B cell (primary cell): ENCODE results near the gene HELT. TPM values are rescaled to one million over a fixed set of nuclear protein-coding genes. Genes with fewer than 3 reads are reported as not detected.

Source experiments
- ATAC-seq: fragments of 200-7000 bp; cut with Tn5 transposase; one replicate; pipeline ENCODE4 v1.10.0; 2021; ENCODE audit warnings: low read depth, mild to moderate bottlenecking, moderate number of reproducible peaks, moderate library complexity
- CTCF ChIA-PET: fragments of 350-600 bp; sonication (Branson Sonifier 250); formaldehyde crosslinking; loops from one replicate; lab custom pipeline; 2021; ENCODE audit warnings: antibody characterized with exemption, inconsistent platforms; lab: Charles Lee
- POLR2A ChIA-PET: fragments of 350-600 bp; sonication (Branson Sonifier 250); formaldehyde crosslinking; loops from one replicate; lab custom pipeline; 2021; ENCODE audit warnings: antibody characterized with exemption; lab: Charles Lee
- DNase-seq: peaks from one replicate; pipeline ENCODE4 v3.0.0; 2013
- H2AFZ ChIP-seq: 2 replicates; pipeline ENCODE4 v1.6.1; 2012; ENCODE audit warnings: mild to moderate bottlenecking, low read depth, low read length; ENCODE audit not compliant: insufficient read depth, poor library complexity, severe bottlenecking
- H3K27ac ChIP-seq, 2 donors: 1 replicate in 1 of 2; 2 replicates in 1 of 2; pipeline ENCODE4 v1.5.1; 2012 to 2013; ENCODE audit warnings: low read length in 2 of 2, mild to moderate bottlenecking in 2 of 2, moderate library complexity in 1 of 2
- H3K27me3 ChIP-seq, 4 experiments: fragments of 200-600 bp in 1 of 4; sonication (generic) in 1 of 4; replicated peaks in 1 of 4; 1 replicate in 2 of 4; 2 replicates in 2 of 4; pipeline versions ENCODE4 v1.6.1 to v1.7.0; 2013 to 2016; ENCODE audit warnings: low read length in 3 of 4, mild to moderate bottlenecking in 2 of 4, mixed read lengths in 1 of 4, moderate library complexity in 1 of 4; ENCODE audit not compliant: insufficient read depth in 4 of 4, control insufficient read depth in 3 of 4; ENCODE audit errors: control extremely low read depth in 1 of 4
- H3K36me3 ChIP-seq, 2 experiments: replicated peaks in 1 of 2; 1 replicate in 1 of 2; 2 replicates in 1 of 2; pipeline versions ENCODE4 v1.6.1 to v1.7.1; 2013; ENCODE audit warnings: low read length in 1 of 2; ENCODE audit not compliant: insufficient read depth in 2 of 2, control insufficient read depth in 1 of 2; ENCODE audit errors: control extremely low read depth in 1 of 2, extremely low read depth in 1 of 2
- H3K4me1 ChIP-seq, 2 donors: fragments of 200-600 bp in 1 of 2; sonication (generic) in 1 of 2; 1 replicate in 1 of 2; 2 replicates in 1 of 2; pipeline versions ENCODE4 v1.5.1 to v1.6.1; 2013 to 2017; ENCODE audit warnings: low read length in 2 of 2; ENCODE audit not compliant: control insufficient read depth in 2 of 2, insufficient read depth in 2 of 2
- H3K4me2 ChIP-seq: replicated peaks from 2 replicates; pipeline ENCODE3; 2012; ENCODE audit warnings: mild to moderate bottlenecking, low read depth, low read length; ENCODE audit not compliant: poor library complexity, severe bottlenecking
- H3K4me3 ChIP-seq, 5 experiments: fragments of 200-600 bp in 1 of 5; sonication (generic) in 1 of 5; 1 replicate in 3 of 5; 2 replicates in 2 of 5; pipeline versions ENCODE4 v1.5.1 to v1.7.0; 2011 to 2016; ENCODE audit warnings: low read length in 4 of 5, mild to moderate bottlenecking in 4 of 5, low read depth in 2 of 5, control low read depth in 1 of 5, moderate library complexity in 1 of 5; ENCODE audit not compliant: insufficient read depth in 1 of 5; ENCODE audit errors: control extremely low read depth in 1 of 5, extremely low read depth in 1 of 5
- H3K79me2 ChIP-seq: fragments of 200-600 bp; sonication (generic); one replicate; pipeline ENCODE4 v1.6.0; 2016; ENCODE audit warnings: low read length; ENCODE audit not compliant: control insufficient read depth, insufficient read depth
- H3K9ac ChIP-seq: fragments of 200-600 bp; sonication (generic); 2 replicates; pipeline ENCODE4 v1.6.1; 2017; ENCODE audit warnings: mild to moderate bottlenecking, low read length, moderate library complexity
- H3K9me3 ChIP-seq, 3 donors: one replicate each; pipeline versions ENCODE4 v1.6.1 to v1.7.1; 2013; ENCODE audit warnings: low read length in 2 of 3; ENCODE audit not compliant: control insufficient read depth in 2 of 3, insufficient read depth in 1 of 3; ENCODE audit errors: control extremely low read depth in 1 of 3
- H4K20me1 ChIP-seq: 2 replicates; pipeline ENCODE4 v1.6.0; 2012; ENCODE audit warnings: mild to moderate bottlenecking, low read length; ENCODE audit not compliant: insufficient read depth, control insufficient read depth, poor library complexity, severe bottlenecking
- H3K27ac Mint-ChIP-seq: one replicate; pipeline ENCODE4 v1.8.0; 2021; ENCODE audit warnings: mixed read lengths
- H3K27me3 Mint-ChIP-seq: one replicate; pipeline ENCODE4 v1.8.0; 2021; ENCODE audit warnings: mixed read lengths
- H3K4me1 Mint-ChIP-seq: one replicate; pipeline ENCODE4 v1.8.0; 2021; ENCODE audit warnings: mixed read lengths
- H3K4me3 Mint-ChIP-seq: one replicate; pipeline ENCODE4 v1.8.0; 2021; ENCODE audit warnings: mixed read lengths
- H3K9me3 Mint-ChIP-seq: one replicate; pipeline ENCODE4 v1.8.0; 2022; ENCODE audit warnings: mixed read lengths; ENCODE audit not compliant: insufficient read depth
- EZH2 ChIP-seq: IDR thresholded peaks from 2 replicates; pipeline ENCODE4 v1.6.1; 2012; ENCODE audit warnings: borderline replicate concordance, low read depth, mild to moderate bottlenecking, moderate library complexity, low read length; ENCODE audit not compliant: insufficient read depth, poor library complexity, severe bottlenecking
- WGBS: methylation state at CpG from one replicate; pipeline ENCODE4 v1.1.5; 2013; ENCODE audit warnings: missing lambda C conversion rate; ENCODE audit not compliant: insufficient coverage; 5-methylcytosine and 5-hydroxymethylcytosine counted together
- intact Hi-C: fragments of 100-400 bp; cut with micrococcal nuclease; formaldehyde crosslinking; loops from one replicate; pipeline ENCODE4 v1.10.0; 2022
- polyA plus RNA-seq: library from polyadenylated mRNA; depleted of rRNA; stranded (reverse); fragments of >200 nt; gene quantifications from 2 replicates; pipeline ENCODE4 v1.2.3, GENCODE V29; 2012
- total RNA-seq, 2 donors: library from RNA; stranded (reverse); fragments of 120-200 nt in 1 of 2; gene quantifications; 1 replicate in 1 of 2; 2 replicates in 1 of 2; pipeline versions ENCODE4 v1.2.3 to v1.2.4, GENCODE V29; 2013 to 2022
- TF ChIP-seq, protein P1 (sequence below): fragments of 200-600 bp; IDR thresholded peaks from one replicate; pipeline ENCODE4 v1.8.0; 2022; ENCODE audit warnings: antibody characterized with exemption, mild to moderate bottlenecking

Gene HELT
- total and polyA plus RNA-seq, 2 donors (not counting 1 experiment from before 2014, with no cell fraction given) = not detected

DNA sequence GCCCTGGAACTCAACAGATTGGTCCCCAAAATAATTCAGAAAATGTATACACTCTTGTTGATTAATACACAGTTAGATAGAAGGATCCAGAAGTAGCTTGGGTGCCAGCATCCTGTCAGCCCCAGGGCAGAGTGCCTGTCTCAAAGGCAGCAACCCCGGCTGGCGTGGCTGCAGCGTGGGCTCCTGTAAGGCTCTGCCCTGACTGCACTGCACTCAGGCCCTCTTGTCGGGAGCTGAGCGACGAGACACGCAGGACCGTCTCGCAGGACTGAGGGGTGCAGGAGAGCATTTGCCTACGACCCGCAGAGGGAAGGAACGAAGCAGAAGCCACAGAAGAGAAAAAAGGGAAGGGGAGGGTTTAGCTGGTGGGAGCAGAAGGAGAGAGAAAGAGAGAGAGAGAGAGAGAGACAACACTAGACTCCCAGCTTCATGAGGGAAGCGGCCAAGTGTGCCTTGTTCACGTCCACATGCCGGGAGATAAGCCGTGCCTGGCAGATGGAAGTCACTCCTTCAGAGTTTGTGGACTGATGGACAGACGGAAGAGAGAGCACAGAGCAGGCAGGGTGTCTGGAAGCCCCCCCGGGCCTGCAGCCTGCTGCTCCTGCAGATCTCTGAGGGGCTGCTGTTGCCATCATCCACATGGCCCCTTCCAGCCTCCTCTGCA is 38.7 kb upstream of the HELT start:
- peaks cover 3% of the 10 kb centered on the region for H3K9me3 Mint-ChIP-seq
- no peak overlapping the region for H3K4me3 Mint-ChIP-seq
- 92% methylated on average over 18 of the region's 18 CpGs for WGBS
- DNase-seq (no peak), ATAC-seq (no peak)
- H3K4me1 Mint-ChIP-seq = no peaks in the 10 kb centered on the region
- no peaks in the 10 kb centered on the region for H3K79me2 ChIP-seq
- no peaks in the 10 kb centered on the region for H3K36me3 ChIP-seq
- H3K4me3 ChIP-seq = no peak overlapping the region
- peaks cover 0 to 4% (median 0%) of the 10 kb centered on the region in 4 experiments for H3K27me3 ChIP-seq
- H3K4me1 ChIP-seq = peaks cover 11 to 20% of the 10 kb centered on the region in 2 donors
- no peak for TF ChIP-seq EZH2
- TF ChIP-seq, protein P1, sequence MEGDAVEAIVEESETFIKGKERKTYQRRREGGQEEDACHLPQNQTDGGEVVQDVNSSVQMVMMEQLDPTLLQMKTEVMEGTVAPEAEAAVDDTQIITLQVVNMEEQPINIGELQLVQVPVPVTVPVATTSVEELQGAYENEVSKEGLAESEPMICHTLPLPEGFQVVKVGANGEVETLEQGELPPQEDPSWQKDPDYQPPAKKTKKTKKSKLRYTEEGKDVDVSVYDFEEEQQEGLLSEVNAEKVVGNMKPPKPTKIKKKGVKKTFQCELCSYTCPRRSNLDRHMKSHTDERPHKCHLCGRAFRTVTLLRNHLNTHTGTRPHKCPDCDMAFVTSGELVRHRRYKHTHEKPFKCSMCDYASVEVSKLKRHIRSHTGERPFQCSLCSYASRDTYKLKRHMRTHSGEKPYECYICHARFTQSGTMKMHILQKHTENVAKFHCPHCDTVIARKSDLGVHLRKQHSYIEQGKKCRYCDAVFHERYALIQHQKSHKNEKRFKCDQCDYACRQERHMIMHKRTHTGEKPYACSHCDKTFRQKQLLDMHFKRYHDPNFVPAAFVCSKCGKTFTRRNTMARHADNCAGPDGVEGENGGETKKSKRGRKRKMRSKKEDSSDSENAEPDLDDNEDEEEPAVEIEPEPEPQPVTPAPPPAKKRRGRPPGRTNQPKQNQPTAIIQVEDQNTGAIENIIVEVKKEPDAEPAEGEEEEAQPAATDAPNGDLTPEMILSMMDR = no peak
- no peak overlapping the region for H2AFZ ChIP-seq
- peaks cover 31% of the 10 kb centered on the region for H3K27me3 Mint-ChIP-seq
- no peaks in the 10 kb centered on the region for H4K20me1 ChIP-seq
- H3K4me2 ChIP-seq = no peak overlapping the region
- no peak overlapping the region for H3K27ac ChIP-seq
- no peak overlapping the region for H3K27ac Mint-ChIP-seq
- H3K9me3 ChIP-seq = no peaks in the 10 kb centered on the region
- ChIA-PET CTCF (no interaction called here), POLR2A (no interaction called here)
- intact Hi-C loops = no loop called here
- no peak overlapping the region for H3K9ac ChIP-seq

DNA sequence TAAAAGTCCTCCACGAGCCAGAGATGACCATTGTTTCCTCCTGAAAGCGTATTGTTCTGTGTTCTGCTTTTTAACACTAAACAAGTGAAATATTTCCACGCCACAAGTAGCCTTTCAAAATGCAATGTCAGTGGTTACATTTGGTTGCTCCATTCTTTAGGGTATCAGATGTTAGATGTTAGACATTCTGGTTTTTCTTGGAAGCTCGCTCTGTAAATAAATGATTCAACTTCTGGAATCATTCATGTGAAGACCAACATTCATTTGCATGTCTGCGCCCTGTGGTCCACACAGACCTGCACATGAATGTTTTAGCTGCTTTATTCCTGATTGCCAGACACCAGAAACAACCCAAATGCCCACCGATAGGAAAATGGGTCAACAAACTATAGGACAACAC is 38.0 kb upstream of the HELT start:
- H3K27ac Mint-ChIP-seq = no peak overlapping the region
- no peak overlapping the region for H2AFZ ChIP-seq
- POLR2A ChIA-PET = no interaction called here
- H3K36me3 ChIP-seq = no peaks in the 10 kb centered on the region
- peaks cover 11 to 20% of the 10 kb centered on the region in 2 donors for H3K4me1 ChIP-seq
- DNase-seq (no peak), ATAC-seq (no peak)
- H3K9ac ChIP-seq = no peak overlapping the region
- no peak for TF ChIP-seq EZH2
- TF ChIP-seq, protein P1 = no peak
- CTCF ChIA-PET = interaction anchor here (4.7 kb wide), 1 partner anchor 234 kb away, joined by 24 read pairs; no protein-coding TSS in a partner anchor
- peaks cover 3% of the 10 kb centered on the region for H3K9me3 Mint-ChIP-seq
- H4K20me1 ChIP-seq = no peaks in the 10 kb centered on the region
- no peak overlapping the region for H3K4me3 Mint-ChIP-seq
- no peaks in the 10 kb centered on the region for H3K9me3 ChIP-seq
- no peak overlapping the region for H3K4me3 ChIP-seq
- intact Hi-C loops = no loop called here
- H3K4me1 Mint-ChIP-seq = no peaks in the 10 kb centered on the region
- no peak overlapping the region for H3K27ac ChIP-seq
- H3K27me3 ChIP-seq = peaks cover 0 to under 1% (median 0%) of the 10 kb centered on the region in 4 experiments
- H3K4me2 ChIP-seq = no peak overlapping the region
- H3K27me3 Mint-ChIP-seq = peaks cover 26% of the 10 kb centered on the region
- no peaks in the 10 kb centered on the region for H3K79me2 ChIP-seq
- WGBS = 90% methylated on average over 2 of the region's 6 CpGs
